ENCODE data around the gene LAX1.

LAX1 gene

GRCh38 chr1:203778789-203779188 lies 13.8 kb downstream of the LAX1 start:
- peaks cover 6% of the 10 kb centered on the region; the same call in 1 of the 2 replicates for H3K36me3 ChIP-seq (ENCODE audit: insufficient read depth, low read length)
- no peaks in the 10 kb centered on the region for H3K9me2 ChIP-seq (replicated peaks; ENCODE audit: low read depth, low read length)
- no peak overlapping the region for H2AFZ ChIP-seq (ENCODE audit: low read length)
- H3F3A ChIP-seq (ENCODE audit: low read depth): no peaks in the 10 kb centered on the region
- no peaks in the 10 kb centered on the region for H3K27me3 ChIP-seq (ENCODE audit: insufficient read depth, low read length, poor library complexity, severe bottlenecking)
- no peaks in the 10 kb centered on the region for H4K20me1 ChIP-seq (ENCODE audit: insufficient read depth, low read length, poor library complexity, severe bottlenecking)
- no peak overlapping the region for H3K9ac ChIP-seq (ENCODE audit: low read depth, low read length, poor library complexity, severe bottlenecking)
- no peak overlapping the region for H3K4me2 ChIP-seq (ENCODE audit: low read depth, low read length, poor library complexity, severe bottlenecking)
- no peaks in the 10 kb centered on the region for H3K9me3 ChIP-seq (ENCODE audit: insufficient read depth, low read depth, low read length)
- TF ChIP-seq EZH2phosphoT487 (IDR thresholded peaks at IDR 0.05; ENCODE audit: borderline replicate concordance) (no peak), CTCF (conservative IDR thresholded peaks at IDR 0.05; ENCODE audit: low read length) (no peak)
- H3K4me3 ChIP-seq (ENCODE audit: low read length, poor library complexity, severe bottlenecking): no peak overlapping the region
- H3K79me2 ChIP-seq (ENCODE audit: insufficient read depth, low read length): no peaks in the 10 kb centered on the region
- H3K4me1 ChIP-seq (ENCODE audit: insufficient read depth, low read length, poor library complexity, severe bottlenecking): no peaks in the 10 kb centered on the region

- H3K4me1 ChIP-seq (ENCODE audit: insufficient read depth, low read length, poor library complexity, severe bottlenecking): no peaks in the 10 kb centered on the region
- no peak overlapping the region for H2AFZ ChIP-seq (ENCODE audit: low read length)
- no peaks in the 10 kb centered on the region for H4K20me1 ChIP-seq (ENCODE audit: insufficient read depth, low read length, poor library complexity, severe bottlenecking)
- TF ChIP-seq EZH2phosphoT487 (IDR thresholded peaks at IDR 0.05; ENCODE audit: borderline replicate concordance) (no peak), CTCF (conservative IDR thresholded peaks at IDR 0.05; ENCODE audit: low read length) (no peak)
- H3K4me2 ChIP-seq (ENCODE audit: low read depth, low read length, poor library complexity, severe bottlenecking): no peak overlapping the region
- H3K9me2 ChIP-seq (replicated peaks; ENCODE audit: low read depth, low read length): no peaks in the 10 kb centered on the region
- no peaks in the 10 kb centered on the region for H3K36me3 ChIP-seq (ENCODE audit: insufficient read depth, low read length)
- no peak overlapping the region for H3K4me3 ChIP-seq (ENCODE audit: low read length, poor library complexity, severe bottlenecking)
- H3F3A ChIP-seq (ENCODE audit: low read depth): no peaks in the 10 kb centered on the region
- no peaks in the 10 kb centered on the region for H3K27me3 ChIP-seq (ENCODE audit: insufficient read depth, low read length, poor library complexity, severe bottlenecking)
- H3K9ac ChIP-seq (ENCODE audit: low read depth, low read length, poor library complexity, severe bottlenecking): no peak overlapping the region
- H3K79me2 ChIP-seq (ENCODE audit: insufficient read depth, low read length): no peaks in the 10 kb centered on the region
- no peaks in the 10 kb centered on the region for H3K9me3 ChIP-seq (ENCODE audit: insufficient read depth, low read depth, low read length)
Observed at GRCh38 chr1:203781962-203782361, 17.0 kb downstream of the LAX1 start.

- Histone ChIP-seq H4K20me1 (ENCODE audit: insufficient read depth, low read length, poor library complexity, severe bottlenecking) (no peaks in the 10 kb centered on the region), H3K9me3 (ENCODE audit: insufficient read depth, low read depth, low read length) (no peaks in the 10 kb centered on the region), H3K4me1 (ENCODE audit: insufficient read depth, low read length, poor library complexity, severe bottlenecking) (peaks cover 2% of the 10 kb centered on the region), H3K9me2 (replicated peaks; ENCODE audit: low read depth, low read length) (no peaks in the 10 kb centered on the region), H2AFZ (ENCODE audit: low read length) (no peak overlapping the region), H3K36me3 (ENCODE audit: insufficient read depth, low read length) (no peaks in the 10 kb centered on the region), H3K4me2 (ENCODE audit: low read depth, low read length, poor library complexity, severe bottlenecking) (no peak overlapping the region), H3K27me3 (ENCODE audit: insufficient read depth, low read length, poor library complexity, severe bottlenecking) (no peaks in the 10 kb centered on the region), H3K79me2 (ENCODE audit: insufficient read depth, low read length) (no peaks in the 10 kb centered on the region), H3K4me3 (ENCODE audit: low read length, poor library complexity, severe bottlenecking) (no peak overlapping the region), H3F3A (ENCODE audit: low read depth) (no peaks in the 10 kb centered on the region), H3K9ac (ENCODE audit: low read depth, low read length, poor library complexity, severe bottlenecking) (no peak overlapping the region)
- TF ChIP-seq EZH2phosphoT487 (IDR thresholded peaks at IDR 0.05; ENCODE audit: borderline replicate concordance) (no peak), CTCF (conservative IDR thresholded peaks at IDR 0.05; ENCODE audit: low read length) (no peak)
Observed at GRCh38 chr1:203789966-203790365, 25.0 kb downstream of the LAX1 start.
